HG03457 (cell line): Measurements from ENCODE around the gene CEMIP2.
"Not testable (repeated sequence)": the region's sequence is repeated elsewhere in the genome, so short reads cannot be mapped to it uniquely, and the experiment has no call there.

ENCODE experiments used
- ATAC-seq: cut with Tn5 transposase; IDR thresholded peaks from one replicate; pipeline ENCODE4 v1.9.1; 2021; ENCODE audit warnings: moderate number of reproducible peaks; ENCODE audit not compliant: unreplicated experiment

Gene CEMIP2

GRCh38 chr9:71719562-71719961 is 48.8 kb downstream of the CEMIP2 start:
- no peak for ATAC-seq

- ATAC-seq = no peak
Measured at GRCh38 chr9:71719088-71719487, 49.2 kb downstream of the CEMIP2 start.

- no peak for ATAC-seq
Measured at GRCh38 chr9:71716138-71716909, 52.0 kb downstream of the CEMIP2 start.

- ATAC-seq = no peak
Measured at GRCh38 chr9:71710856-71711255, 57.5 kb downstream of the CEMIP2 start.

GRCh38 chr9:71710201-71710600 is 58.1 kb downstream of the CEMIP2 start:
- ATAC-seq = no peak

GRCh38 chr9:71709384-71709783 is 58.9 kb downstream of the CEMIP2 start:
- ATAC-seq = no peak

GRCh38 chr9:71706176-71706575 is 62.1 kb downstream of the CEMIP2 start:
- ATAC-seq = no peak

GRCh38 chr9:71704796-71705195 is 63.5 kb downstream of the CEMIP2 start:
- no peak for ATAC-seq

- ATAC-seq = no peak
Measured at GRCh38 chr9:71703172-71703872, 65.0 kb downstream of the CEMIP2 start.

GRCh38 chr9:71697882-71698281 is 70.4 kb downstream of the CEMIP2 start:
- no peak for ATAC-seq

GRCh38 chr9:71694332-71694731 is 74.0 kb downstream of the CEMIP2 start:
- no peak for ATAC-seq

GRCh38 chr9:71693607-71694006 is 74.7 kb downstream of the CEMIP2 start:
- ATAC-seq = no peak

- ATAC-seq = no peak
Measured at GRCh38 chr9:71692337-71692736, 76.0 kb downstream of the CEMIP2 start.

GRCh38 chr9:71691576-71691975 is 76.7 kb downstream of the CEMIP2 start:
- ATAC-seq = not testable (repeated sequence)

GRCh38 chr9:71690689-71691435 is 77.5 kb downstream of the CEMIP2 start:
- no peak for ATAC-seq

- ATAC-seq = no peak
Measured at GRCh38 chr9:71690063-71690688, 78.1 kb downstream of the CEMIP2 start.

- ATAC-seq = no peak
Measured at GRCh38 chr9:71687676-71688075, 80.6 kb downstream of the CEMIP2 start.

- no peak for ATAC-seq
Measured at GRCh38 chr9:71685988-71686387, 82.3 kb downstream of the CEMIP2 start.

GRCh38 chr9:71685394-71685793 is 82.9 kb downstream of the CEMIP2 start:
- no peak for ATAC-seq

- no peak for ATAC-seq
Measured at GRCh38 chr9:71684566-71684965, 83.7 kb downstream of the CEMIP2 start.

- no peak for ATAC-seq
Measured at GRCh38 chr9:71683598-71684235, 84.6 kb downstream of the CEMIP2 start.
